Effector CD8-positive, alpha-beta T cell (primary cell): Measurements from ENCODE around the gene TNRC6B.

Source experiments
- DNase-seq: peaks from one replicate; lab custom pipeline; 2025; lab: John Stamatoyannopoulos, UW

Gene TNRC6B

GRCh38 chr22:40325315-40325714, 147.6 kb downstream of the TNRC6B start:
- DNase-seq = peak; percentile 21

- no peak for DNase-seq
Observed at GRCh38 chr22:40326905-40327735, 149.4 kb downstream of the TNRC6B start.

GRCh38 chr22:40328546-40329456, 151.1 kb downstream of the TNRC6B start:
- no peak for DNase-seq

GRCh38 chr22:40329466-40329865, 151.7 kb downstream of the TNRC6B start:
- no peak for DNase-seq

GRCh38 chr22:40330086-40330485, 152.4 kb downstream of the TNRC6B start:
- no peak for DNase-seq

GRCh38 chr22:40330615-40331014, 152.9 kb downstream of the TNRC6B start:
- DNase-seq = no peak

- DNase-seq = no peak
Observed at GRCh38 chr22:40331706-40332105, 154.0 kb downstream of the TNRC6B start.

DNA sequence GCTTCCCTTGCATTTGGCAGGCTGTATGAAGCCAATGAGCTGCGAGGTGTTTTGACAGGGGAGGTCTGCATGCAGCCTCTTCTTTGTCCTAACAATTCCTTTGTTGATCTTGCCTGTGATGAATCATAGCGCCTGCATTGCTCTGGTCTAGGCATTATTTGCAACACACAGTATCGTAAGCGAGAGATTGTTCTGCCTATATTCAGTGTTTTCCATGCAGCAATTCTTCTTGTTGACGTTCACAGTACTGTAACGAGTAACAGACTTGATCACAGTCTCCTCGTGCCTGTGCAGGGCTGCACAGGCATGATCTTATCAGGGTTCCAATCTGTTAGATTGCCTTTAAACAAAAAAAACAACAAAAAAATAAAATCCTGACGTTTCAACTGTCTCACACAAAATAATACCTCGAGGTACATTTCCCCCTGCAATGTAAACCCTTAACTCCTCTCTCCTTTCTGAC, 154.6 kb downstream of the TNRC6B start:
- DNase-seq = no peak

DNA sequence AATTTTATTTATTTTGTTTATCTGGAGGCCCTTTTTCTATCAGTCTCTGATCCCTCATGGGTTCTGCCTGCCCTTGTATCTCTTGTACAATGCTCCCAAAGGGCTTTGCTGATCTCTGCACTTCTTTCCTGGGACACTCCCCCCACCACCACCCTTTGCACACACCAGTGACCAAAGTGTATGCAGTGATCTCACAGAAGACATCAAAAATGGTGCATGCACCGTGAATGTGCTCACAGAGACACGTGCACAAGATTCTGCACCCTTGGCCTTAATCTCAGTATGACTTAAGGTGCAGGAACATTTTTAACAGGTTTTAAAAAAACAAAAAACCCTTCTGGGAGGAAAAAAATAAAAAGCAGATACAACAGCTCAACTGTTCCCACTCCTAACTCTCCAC, 156.3 kb downstream of the TNRC6B start:
- DNase-seq = no peak

DNA sequence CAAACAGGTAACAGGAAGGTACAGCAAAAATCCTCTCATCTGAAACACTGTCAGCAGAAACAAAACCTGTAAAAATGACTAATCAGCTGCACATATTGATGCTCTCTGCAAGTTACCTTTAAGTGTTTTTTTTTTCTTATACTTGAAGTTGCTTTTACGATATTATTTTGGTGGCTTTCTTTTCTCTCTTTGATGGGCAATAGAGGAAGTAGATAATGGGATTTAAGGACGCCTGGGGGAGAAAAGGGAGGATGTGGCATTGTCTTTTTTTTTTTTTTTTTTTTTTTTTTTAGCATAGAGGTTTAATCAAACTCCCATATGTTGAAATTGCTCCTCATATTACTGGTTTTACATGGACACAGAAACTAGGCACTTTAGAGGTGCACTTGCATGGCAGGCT, 157.2 kb downstream of the TNRC6B start:
- no peak for DNase-seq

- no peak for DNase-seq
Observed at GRCh38 chr22:40335358-40335757, 157.6 kb downstream of the TNRC6B start.

GRCh38 chr22:40340044-40340443, 162.3 kb downstream of the TNRC6B start:
- DNase-seq = no peak

DNA sequence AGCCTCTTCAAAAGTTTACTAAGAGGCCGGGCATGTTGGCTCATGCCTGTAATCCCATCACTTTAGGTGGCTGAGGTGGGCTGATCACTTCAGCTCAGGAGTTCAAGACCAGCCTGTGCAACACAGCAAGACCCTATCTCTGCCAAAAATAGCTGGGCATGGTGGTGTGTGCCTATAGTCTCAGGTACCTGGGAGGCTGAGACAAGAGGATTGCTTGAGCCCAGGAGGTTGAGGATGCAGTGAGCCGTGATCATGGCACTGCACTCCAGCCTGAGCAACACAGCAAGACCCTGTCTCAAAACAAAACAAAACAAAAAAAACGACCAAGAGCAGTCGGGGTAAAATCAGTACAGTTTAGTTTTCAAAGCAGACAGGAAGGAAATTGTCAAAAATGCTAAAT, 163.9 kb downstream of the TNRC6B start:
- DNase-seq = no peak

DNA sequence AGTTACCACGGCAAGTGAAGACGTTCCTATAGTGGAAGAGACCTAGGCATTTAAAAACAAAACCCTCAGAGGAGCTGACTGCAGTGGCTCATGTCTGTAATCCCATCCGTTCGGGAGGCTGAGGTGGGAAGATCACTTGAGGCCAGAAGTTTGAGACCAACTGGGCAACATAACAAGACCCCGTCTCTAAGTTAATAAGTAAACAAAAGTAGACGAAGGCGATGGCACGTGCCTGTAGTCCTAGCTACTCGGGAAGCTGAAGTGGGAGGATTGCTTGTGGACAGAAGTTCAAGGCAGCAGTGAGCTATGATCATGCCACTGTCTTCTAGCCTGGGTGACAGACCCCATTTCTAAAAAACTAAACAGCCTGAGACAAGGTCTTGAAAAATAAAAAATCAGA, 164.8 kb downstream of the TNRC6B start:
- no peak for DNase-seq

DNA sequence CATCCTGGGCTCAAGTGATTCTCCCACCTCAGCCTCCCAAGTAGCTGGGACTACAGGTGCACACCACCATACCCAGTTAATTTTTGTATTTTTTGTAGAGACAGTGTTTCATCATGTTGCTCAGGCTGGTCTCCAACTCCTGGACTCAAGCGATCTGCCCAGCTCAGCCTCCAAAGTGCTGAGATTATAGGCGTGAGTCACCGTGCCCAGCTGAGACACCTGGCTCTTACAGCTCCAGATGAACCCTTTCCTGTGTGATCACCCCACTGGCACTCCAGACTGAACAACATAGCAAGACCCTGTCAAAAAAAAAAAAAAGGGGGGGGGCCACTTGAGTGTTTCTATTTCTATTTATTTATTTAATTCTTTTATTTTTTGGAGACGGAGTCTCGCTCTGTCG, 167.5 kb downstream of the TNRC6B start:
- no peak for DNase-seq

GRCh38 chr22:40345815-40346184, 168.1 kb downstream of the TNRC6B start:
- peak; percentile 39 for DNase-seq

DNA sequence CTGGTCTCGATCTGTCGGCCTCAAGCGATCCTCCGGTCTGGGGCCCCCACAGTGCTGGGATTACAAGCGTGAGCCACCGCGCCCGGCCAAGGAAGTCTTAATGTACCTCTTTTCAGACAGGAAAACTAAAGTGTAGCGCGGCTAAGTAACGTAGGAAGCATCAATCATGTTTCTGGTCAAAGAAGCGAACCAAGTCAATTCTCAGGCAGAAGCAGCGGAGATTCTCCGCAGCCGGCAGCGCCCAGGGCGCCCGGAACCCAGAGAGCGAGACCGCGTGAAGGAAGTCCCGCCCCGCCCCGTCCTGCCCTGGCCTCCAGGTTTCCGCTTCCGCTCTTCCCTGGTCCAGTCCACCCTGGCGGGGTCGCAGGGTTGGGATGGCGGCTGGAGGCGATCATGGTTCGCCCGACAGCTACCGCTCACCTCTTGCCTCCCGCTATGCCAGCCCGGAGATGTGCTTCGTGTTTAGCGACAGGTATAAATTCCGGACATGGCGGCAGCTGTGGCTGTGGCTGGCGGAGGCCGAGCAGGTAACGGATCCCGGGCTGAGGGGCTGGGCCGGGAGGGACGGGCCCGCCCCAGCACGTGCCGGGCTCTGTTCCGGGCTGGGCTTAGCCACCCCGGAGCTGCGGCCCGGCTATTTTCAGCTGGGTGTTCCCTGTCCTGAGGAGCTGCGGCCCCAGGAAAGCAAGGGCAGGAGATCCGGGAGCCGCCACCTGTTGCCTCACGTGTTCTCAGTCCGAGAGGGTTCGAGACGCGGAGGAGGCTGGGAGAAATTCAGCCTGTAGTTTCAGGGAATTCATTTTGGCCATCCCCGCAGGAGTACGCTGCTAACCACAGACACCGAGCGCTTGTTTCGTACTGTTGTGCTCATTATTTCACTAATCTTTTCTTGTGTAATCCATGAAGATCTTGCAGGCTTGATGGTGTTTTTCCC, 168.7 kb downstream of the TNRC6B start, which contains the start of gene ADSL:
ADSL (plus strand) TSS at position 316 of the 934 bp plus-strand sequence; CDS start at position 375, 59 bp downstream.
- DNase-seq = peak; percentile 58

DNA sequence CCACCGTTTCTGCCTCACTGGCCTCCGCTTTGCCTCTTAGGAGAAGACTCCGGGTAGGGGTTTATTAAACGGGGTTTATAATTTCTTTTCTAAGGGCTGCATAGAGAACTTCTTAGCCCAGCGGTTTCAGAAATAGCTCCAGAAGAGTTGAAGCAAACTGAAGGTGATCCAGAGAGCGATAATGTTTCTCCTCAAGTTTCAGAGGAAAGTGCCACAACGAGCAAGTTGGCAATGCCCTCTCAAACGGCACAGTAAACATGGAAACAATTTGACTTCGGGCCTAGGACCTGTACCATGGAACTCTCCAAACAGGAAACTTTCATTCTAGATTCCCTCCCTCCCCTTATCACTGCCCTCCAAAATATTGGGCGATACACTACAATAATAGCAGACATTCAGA, 169.6 kb downstream of the TNRC6B start:
- no peak for DNase-seq

DNA sequence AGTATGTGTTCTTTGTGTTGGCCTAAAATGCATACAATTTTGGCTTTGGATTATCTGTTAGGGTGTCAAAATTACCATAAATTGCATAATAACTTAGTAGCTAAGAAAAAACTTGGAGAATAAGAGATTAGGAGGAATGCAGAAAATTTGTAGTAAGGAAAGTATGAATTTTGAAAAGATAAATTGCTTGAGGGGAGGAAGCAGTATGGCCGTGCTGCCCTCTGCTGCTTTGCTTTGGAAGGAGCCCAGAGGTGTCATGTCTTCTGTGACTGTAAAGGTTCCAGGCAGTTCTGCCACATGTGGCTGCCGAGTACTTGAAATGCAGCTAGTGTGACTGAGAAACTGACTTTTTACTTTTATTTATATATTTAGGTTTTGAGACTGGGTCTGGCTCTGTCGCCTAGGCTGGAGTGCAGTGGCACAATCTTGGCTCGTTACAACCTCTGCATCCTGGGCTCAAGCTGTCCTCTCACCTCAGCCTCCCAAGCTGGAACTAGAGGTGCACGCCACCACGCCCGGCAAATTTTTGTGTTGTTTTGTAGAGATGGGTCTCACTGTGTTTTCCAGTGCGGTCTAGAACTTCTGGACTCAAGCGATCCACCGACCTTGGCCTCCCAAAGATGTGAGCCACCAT, 170.4 kb downstream of the TNRC6B start:
- DNase-seq = peak; percentile 45

DNA sequence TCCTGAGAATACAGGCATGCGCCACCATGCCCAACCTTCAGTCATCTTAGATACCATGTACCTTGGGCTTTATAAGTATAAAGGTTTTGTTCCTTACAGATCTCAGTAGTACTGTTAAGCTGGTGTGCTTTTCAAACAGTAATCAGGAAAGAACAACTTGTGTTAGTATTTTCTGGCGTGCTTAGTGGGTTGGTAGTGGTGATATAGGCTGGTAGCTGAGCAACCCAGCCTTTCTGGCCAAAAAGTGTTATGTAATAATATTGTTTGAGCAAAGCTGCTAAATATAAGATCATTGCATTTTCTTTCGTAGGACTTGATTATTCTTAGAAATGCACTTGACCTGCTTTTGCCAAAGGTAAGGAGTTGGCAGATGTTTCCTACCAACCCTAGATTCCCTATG, 175.0 kb downstream of the TNRC6B start:
- no peak for DNase-seq

GRCh38 chr22:40361100-40361499, 183.4 kb downstream of the TNRC6B start:
- no peak for DNase-seq
